ENCODE measurements around the gene METTL6.
"Not testable (repeated sequence)": the region's sequence is repeated elsewhere in the genome, so short reads cannot be mapped to it uniquely, and the experiment has no call there.

Gene METTL6

DNA sequence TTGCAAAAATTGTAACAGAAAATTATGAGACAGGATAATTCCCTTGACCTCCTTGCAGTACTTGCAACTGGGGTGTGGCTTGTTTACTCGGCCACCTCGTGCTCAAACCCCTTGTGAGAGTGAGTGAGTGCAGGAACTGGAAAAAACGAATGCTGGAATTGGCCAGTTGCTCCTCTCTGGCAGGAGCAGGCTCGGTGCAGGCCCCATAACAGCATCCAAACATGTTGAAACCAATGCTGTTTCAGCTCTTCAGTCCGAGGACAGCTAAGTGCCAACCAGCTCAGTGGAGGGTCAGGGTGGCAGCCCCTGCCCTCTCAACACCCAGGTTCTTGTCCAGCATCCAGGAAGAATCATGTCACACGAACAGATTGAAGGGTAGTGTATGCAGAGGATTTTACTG, 36.9 kb downstream of the METTL6 start:
- TF ChIP-seq, protein P1, sequence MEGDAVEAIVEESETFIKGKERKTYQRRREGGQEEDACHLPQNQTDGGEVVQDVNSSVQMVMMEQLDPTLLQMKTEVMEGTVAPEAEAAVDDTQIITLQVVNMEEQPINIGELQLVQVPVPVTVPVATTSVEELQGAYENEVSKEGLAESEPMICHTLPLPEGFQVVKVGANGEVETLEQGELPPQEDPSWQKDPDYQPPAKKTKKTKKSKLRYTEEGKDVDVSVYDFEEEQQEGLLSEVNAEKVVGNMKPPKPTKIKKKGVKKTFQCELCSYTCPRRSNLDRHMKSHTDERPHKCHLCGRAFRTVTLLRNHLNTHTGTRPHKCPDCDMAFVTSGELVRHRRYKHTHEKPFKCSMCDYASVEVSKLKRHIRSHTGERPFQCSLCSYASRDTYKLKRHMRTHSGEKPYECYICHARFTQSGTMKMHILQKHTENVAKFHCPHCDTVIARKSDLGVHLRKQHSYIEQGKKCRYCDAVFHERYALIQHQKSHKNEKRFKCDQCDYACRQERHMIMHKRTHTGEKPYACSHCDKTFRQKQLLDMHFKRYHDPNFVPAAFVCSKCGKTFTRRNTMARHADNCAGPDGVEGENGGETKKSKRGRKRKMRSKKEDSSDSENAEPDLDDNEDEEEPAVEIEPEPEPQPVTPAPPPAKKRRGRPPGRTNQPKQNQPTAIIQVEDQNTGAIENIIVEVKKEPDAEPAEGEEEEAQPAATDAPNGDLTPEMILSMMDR (IDR thresholded peaks at IDR 0.05; ENCODE audit: insufficient read depth, low read length, missing control alignments), result no peak
- ChIA-PET POLR2A (no interaction called here), CTCF (interaction anchor here (1.4 to 1.9 kb wide), 2 partner anchors 11 to 123 kb away, joined by 4 to 6 read pairs; no protein-coding TSS in a partner anchor)
- H3K4me3 ChIP-seq (ENCODE audit: low read depth, low read length), result no peak overlapping the region
- no peak for DNase-seq (ENCODE audit: low read depth, low spot score)

DNA sequence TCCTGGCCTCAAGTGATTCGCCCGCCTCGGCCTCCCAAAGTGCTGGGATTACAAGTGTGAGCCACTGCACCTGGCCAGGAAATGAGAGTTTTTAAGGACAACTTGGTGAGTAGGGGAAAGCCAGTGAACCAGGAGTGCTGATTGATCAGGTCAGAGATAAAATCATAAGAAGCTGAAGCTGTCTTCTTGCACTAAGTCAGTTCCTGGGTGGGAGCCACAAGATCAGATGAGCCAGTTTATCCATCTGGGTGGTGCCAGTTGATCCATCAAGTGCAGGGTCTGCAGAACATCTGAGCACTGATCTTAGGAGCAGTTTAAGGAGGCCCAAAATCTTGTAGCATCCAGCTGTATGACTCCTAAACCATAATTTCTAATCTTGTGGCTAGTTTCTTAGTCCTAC, 39.0 kb downstream of the METTL6 start:
- POLR2A ChIA-PET; H3K4me3 ChIP-seq (ENCODE audit: low read depth, low read length); DNase-seq (ENCODE audit: low read depth, low spot score): not testable (repeated sequence)
- CTCF ChIA-PET, result interaction anchor here (1.0 to 6.3 kb wide), 4 partner anchors 8 to 121 kb away, joined by 3 to 65 read pairs (median 11); no protein-coding TSS in a partner anchor

DNA sequence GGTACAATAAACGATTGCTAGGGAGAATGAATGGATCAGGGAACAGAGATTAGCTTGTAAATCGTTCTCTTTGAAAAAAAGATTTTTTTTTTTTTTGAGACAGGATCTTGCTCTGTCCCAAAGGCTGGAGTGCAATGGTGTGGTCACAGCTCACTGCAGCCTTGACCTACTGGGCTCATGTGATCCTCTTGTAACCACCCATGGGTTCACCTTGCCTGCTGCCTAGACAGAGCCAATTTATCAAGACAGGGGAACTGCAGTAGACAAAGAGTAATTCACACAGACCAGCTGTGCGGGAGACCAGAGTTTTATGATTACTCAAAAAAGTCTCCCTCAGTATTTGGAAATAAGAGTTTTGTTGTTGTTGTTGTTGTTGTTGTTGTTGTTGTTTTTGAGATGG, 39.6 kb downstream of the METTL6 start:
- TF ChIP-seq, protein P1 (IDR thresholded peaks at IDR 0.05; ENCODE audit: insufficient read depth, low read length, missing control alignments), result no peak
- DNase-seq (ENCODE audit: low read depth, low spot score), result no peak
- CTCF ChIA-PET, result interaction anchor here (1.0 to 6.3 kb wide), 3 partner anchors 8 to 120 kb away, joined by 3 to 65 read pairs (median 17); no protein-coding TSS in a partner anchor
- no peak overlapping the region for H3K4me3 ChIP-seq (ENCODE audit: low read depth, low read length)
- POLR2A ChIA-PET, result no interaction called here

DNA sequence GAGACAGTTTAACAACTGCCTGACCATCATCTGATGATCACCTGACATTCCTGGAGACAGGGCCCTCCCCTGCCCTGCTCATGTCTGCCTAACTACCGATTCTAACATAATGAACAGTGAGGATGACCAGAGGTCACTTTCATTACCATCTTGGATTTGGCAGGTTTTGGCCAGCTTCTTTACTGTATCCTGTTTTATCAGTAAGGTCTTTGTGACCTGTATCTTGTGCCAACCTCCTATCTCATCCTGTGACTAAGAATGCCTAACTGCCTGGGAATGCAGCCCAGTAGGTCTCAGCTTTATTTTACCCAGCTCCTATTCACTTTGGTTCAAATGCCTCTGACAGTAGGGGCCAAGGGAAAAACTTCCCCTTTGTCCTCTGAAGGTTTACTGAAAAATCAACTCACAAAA, 40.2 kb downstream of the METTL6 start:
- no peak for DNase-seq (ENCODE audit: low read depth, low spot score)
- TF ChIP-seq, protein P1 (IDR thresholded peaks at IDR 0.05; ENCODE audit: insufficient read depth, low read length, missing control alignments), result no peak
- POLR2A ChIA-PET, result no interaction called here
- no peak overlapping the region for H3K4me3 ChIP-seq (ENCODE audit: low read depth, low read length)
- CTCF ChIA-PET, result interaction anchor here (2.8 to 6.3 kb wide), 2 partner anchors 18 to 120 kb away, joined by 17 to 65 read pairs; no protein-coding TSS in a partner anchor

DNA sequence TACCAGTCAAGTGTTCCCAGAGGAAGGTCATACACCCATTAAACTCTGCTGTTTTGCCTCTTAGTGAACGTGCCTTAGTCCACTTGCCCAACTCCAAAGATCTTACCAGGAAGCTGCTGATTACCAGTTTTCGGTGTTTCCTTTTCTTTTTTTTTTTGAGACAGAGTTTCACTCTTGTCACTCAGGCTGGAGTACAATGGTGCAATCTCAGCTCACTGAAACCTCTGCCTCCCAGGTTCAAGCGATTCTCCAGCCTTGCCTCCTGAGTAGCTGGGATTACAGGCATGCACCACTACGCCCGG, 40.7 kb downstream of the METTL6 start:
- CTCF ChIA-PET, result interaction anchor here (2.8 to 6.3 kb wide), 2 partner anchors 19 to 119 kb away, joined by 17 to 65 read pairs; no protein-coding TSS in a partner anchor
- H3K4me3 ChIP-seq (ENCODE audit: low read depth, low read length); DNase-seq (ENCODE audit: low read depth, low spot score); POLR2A ChIA-PET: not testable (repeated sequence)

DNA sequence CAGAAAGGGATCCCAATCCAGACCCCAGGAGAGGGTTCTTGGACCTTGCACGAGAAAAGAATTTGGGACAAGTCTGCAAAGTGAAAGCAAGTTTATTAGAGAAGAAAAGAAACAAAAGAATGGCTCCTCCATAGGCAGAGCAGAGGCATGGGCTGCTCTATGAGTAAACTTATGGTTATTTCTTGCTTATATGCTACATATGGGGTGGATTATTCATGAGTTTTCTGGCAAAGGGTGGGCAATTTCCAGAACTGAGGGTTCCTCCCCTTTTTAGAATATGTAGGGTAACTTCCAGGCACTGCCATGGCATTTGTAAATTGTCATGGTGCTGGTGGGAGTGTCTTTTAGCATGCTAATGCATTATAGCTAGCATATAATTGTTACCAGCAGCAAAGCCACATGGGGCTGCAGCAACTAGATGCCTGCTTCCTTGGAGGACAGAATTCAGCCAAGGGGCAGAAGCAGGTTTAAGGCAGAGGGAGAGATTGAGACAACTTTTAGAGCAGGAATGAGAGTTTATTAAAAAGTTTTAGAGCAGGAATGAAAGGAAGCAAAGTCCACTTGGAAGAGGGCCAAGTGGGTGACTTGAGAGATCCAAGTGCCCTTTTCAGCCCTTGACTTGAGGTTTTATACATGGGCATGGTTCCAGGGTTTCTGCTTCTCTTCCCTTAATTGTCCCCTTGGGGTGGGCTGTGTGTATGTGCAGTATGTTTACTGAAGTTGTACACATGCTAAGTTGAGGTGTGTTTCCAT, 41.3 kb downstream of the METTL6 start:
- ChIA-PET POLR2A (no interaction called here), CTCF (interaction anchor here (2.6 to 6.3 kb wide), 3 partner anchors 19 to 183 kb away, joined by 9 to 65 read pairs (median 17); no protein-coding TSS in a partner anchor)
- TF ChIP-seq, protein P1 (IDR thresholded peaks at IDR 0.05; ENCODE audit: insufficient read depth, low read length, missing control alignments), result no peak
- DNase-seq (ENCODE audit: low read depth, low spot score), result no peak
- no peak overlapping the region for H3K4me3 ChIP-seq (ENCODE audit: low read depth, low read length)

DNA sequence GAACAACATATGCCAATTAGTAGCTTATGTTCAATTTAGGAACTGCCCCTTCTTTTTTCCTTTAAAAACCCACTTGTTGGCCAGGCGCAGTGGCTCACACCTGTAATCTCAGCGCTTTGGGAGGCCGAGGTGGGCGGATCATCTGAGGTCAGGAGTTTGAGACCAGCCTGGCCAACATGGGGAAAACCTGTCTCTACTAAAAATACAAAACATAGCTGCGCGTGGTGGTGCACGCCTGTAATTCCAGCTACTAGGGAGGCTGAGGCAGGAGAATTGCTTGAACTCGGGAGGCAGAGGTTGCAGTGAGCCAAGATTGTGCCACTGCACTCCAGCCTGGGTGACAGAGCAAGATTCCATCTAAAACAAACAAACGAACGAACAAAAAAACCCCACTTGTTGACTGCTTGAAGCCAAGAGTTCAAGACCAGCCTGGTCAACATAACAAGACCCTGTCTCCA, 42.1 kb downstream of the METTL6 start:
- POLR2A ChIA-PET; DNase-seq (ENCODE audit: low read depth, low spot score); H3K4me3 ChIP-seq (ENCODE audit: low read depth, low read length): not testable (repeated sequence)
- CTCF ChIA-PET, result interaction anchor here (0.9 to 6.3 kb wide), 6 partner anchors 13 to 182 kb away, joined by 3 to 65 read pairs (median 7); partner anchors contain the start of gene SH3BP5
